Uterine smooth muscle cell (primary cell): ENCODE data around the gene RNLS. TPM values are rescaled to one million over a fixed set of nuclear protein-coding genes. Genes with fewer than 3 reads are reported as not detected.

Source experiments
- total RNA-seq: library from RNA; depleted of rRNA; stranded (reverse); fragments of >200 nt; gene quantifications from 2 replicates; pipeline ENCODE4 v1.2.3, GENCODE V29; 2014

RNLS gene
- total RNA-seq = 10.2 and 13.2 TPM in 2 replicates

DNA sequence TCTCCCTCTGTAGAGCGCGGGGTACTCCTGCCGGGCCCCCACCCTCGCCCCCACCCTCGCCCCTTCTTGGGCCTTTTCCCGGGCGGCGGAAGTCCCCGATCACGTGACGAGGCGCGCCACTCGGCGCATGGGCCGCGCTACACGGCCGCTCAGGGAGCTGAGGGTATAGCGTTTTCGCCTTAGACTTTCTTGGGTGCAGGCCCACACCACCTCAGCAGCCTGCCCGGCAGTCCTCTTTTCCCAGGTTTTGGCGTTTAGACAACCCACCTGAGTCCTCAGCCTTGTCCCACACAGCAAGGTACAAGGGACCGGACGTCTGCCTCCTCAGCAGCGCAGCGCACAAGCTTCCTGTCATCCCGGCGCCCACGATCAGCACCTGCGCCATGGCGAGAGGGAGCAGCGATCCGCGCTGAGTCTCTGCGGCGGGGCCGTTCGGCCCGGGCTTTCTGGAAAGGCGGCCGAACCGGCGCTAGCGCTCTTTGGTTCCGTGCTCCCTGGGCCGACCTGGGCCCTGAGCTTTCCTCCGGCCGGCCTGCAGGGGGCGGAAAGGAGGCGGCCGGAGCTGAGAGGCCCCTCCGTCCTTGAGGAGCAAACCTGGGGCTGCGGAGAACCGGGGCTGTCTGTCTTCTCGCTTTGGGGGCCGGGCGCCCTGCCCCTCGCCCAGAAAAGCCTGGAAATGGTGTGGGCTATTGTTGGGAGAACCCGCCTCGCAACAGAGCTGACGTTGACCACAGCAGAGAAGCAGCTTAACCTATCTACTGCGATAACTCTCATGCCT lies at the start of gene RNLS:
RNLS (minus strand) TSS at position 513 of the 778 bp plus-strand sequence.

DNA sequence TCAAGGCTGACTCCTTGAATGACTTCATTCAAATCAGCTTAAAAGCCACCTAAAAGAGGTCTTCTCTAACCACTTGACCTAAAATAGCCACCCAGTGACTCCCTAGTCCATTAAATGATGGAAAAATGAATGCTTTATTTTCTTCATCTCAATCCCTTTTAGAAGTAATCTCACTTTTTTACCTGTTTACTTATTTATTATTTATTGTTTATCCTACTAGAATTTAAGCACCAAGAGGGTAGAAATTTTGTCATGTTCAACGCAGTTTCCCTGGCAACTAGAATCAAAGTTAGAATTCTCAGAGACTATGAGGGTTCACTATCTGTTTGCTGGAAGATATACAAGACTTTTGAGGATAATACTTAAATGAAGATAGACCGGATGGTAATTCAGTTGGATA lies 3.3 kb upstream of the RNLS start, which contains the start of gene LIPJ:
LIPJ (plus strand) TSS at position 301 of the 400 bp plus-strand sequence. CDS start 3,926 bp downstream, outside the sequence.

Other genes starting within 250 kb of the RNLS start
- gene LIPJ, start 3.4 kb upstream of the RNLS start, total RNA-seq = not detected in 2 replicates
- gene LIPF, start 81.1 kb upstream of the RNLS start, total RNA-seq = not detected in 2 replicates
- not detected in 2 replicates for gene LIPK, start 122.9 kb upstream of the RNLS start, total RNA-seq
- not detected in 2 replicates for gene LIPN, start 176.7 kb upstream of the RNLS start, total RNA-seq
- not detected in 2 replicates for gene LIPM, start 219.4 kb upstream of the RNLS start, total RNA-seq